ENCODE results near the gene DDX41. TPM values are rescaled to one million over a fixed set of nuclear protein-coding genes. Genes with fewer than 3 reads are reported as not detected.
A peak's percentile ranks its signal among the peaks of the same experiment; 100 is the strongest.

Gene DDX41
- total RNA-seq, 1 experiment from 2014 or later, result 137 TPM

DNA sequence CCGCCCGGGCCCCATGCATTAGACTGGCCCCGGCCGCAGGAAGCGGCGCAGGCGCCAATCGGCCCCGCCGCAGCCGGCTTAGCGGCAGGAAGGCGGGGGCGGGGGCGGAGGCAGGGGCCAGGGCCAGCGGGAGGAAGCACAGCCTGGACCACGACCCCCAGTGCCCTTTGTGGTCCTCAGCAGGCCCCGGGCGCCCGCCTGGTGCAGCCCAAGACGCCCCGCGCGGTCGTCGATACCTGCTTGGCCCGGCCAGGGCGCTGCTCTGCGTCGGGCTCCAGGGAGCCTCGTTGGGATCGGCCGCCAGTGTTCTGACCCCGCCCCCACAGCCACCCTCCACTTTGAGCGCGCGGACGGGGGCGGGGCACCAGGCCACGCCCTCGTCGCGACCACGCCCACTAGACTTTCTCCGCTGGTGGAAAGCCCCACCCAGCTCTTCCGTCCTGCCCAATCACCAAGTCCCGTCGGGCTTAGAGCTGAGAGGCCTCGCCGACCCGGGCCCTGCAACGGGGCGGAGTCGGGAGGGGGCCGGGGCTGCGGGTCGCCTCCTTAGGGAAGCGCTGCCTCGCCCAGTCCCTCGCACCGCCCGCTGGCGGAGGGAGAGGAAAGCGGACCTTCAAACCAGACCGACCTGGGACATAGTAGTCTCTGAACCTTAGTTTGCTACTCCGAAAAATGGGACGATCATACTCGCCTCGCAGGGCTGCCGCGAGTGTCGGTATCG lies 19.3 kb downstream of the DDX41 start, which contains the start of gene PDLIM7:
PDLIM7 (minus strand) TSS at position 313 of the 721 bp plus-strand sequence. CDS start 1,092 bp downstream, outside the sequence.
- CTCF ChIA-PET, result interaction anchor here (0.6 to 3.0 kb wide), 13 partner anchors 10 to 188 kb away, joined by 3 to 29 read pairs (median 6); no protein-coding TSS in a partner anchor
- DNase-seq, result peak; percentile 97 to 98
- H3K27me3 Mint-ChIP-seq (ENCODE audit: insufficient read depth, unreplicated experiment), result peaks cover 11% of the 10 kb centered on the region
- H3K36me3 Mint-ChIP-seq (ENCODE audit: insufficient read depth, unreplicated experiment), result peaks cover 13% of the 10 kb centered on the region
- peak within 1 kb of the TSS; percentile 85 for H3K4me3 ChIP-seq (ENCODE audit: low read depth, low read length)
- H3K4me1 ChIP-seq, result peaks cover 25% of the 10 kb centered on the region
- H3K36me3 ChIP-seq (ENCODE audit: control insufficient read depth, insufficient read depth, low read length), result peaks cover 4% of the 10 kb centered on the region
- peaks cover 27% of the 10 kb centered on the region for H3K4me1 Mint-ChIP-seq (ENCODE audit: low read depth, unreplicated experiment)
- no peaks in the 10 kb centered on the region for H3K9me3 ChIP-seq
- intact Hi-C loops (cut with micrococcal nuclease; ENCODE audit: unreplicated experiment), result loop anchor here (1.0 to 2.0 kb wide), 5 partner anchors 25 to 185 kb away; partner anchors contain the start of gene GRK6
- peak within 1 kb of the TSS; percentile 89 for H3K4me3 Mint-ChIP-seq (ENCODE audit: unreplicated experiment)
- POLR2A ChIA-PET, result interaction anchor here (0.6 to 1.8 kb wide), 15 partner anchors 9 to 410 kb away, joined by 3 to 8 read pairs (median 4); partner anchors contain the start of genes B4GALT7, FGFR4 and GRK6
- no TSS peak for BruUV-seq (replicated peaks)
- H3K27ac Mint-ChIP-seq (ENCODE audit: unreplicated experiment), result peak within 1 kb of the TSS; percentile 63
- H3K9me3 Mint-ChIP-seq (ENCODE audit: unreplicated experiment), result no peaks in the 10 kb centered on the region
- no peaks in the 10 kb centered on the region for H3K27me3 ChIP-seq (replicated peaks; ENCODE audit: control insufficient read depth, insufficient read depth, low read length)
- TF ChIP-seq, protein P1, sequence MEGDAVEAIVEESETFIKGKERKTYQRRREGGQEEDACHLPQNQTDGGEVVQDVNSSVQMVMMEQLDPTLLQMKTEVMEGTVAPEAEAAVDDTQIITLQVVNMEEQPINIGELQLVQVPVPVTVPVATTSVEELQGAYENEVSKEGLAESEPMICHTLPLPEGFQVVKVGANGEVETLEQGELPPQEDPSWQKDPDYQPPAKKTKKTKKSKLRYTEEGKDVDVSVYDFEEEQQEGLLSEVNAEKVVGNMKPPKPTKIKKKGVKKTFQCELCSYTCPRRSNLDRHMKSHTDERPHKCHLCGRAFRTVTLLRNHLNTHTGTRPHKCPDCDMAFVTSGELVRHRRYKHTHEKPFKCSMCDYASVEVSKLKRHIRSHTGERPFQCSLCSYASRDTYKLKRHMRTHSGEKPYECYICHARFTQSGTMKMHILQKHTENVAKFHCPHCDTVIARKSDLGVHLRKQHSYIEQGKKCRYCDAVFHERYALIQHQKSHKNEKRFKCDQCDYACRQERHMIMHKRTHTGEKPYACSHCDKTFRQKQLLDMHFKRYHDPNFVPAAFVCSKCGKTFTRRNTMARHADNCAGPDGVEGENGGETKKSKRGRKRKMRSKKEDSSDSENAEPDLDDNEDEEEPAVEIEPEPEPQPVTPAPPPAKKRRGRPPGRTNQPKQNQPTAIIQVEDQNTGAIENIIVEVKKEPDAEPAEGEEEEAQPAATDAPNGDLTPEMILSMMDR (IDR thresholded peaks at IDR 0.05; ENCODE audit: insufficient read depth in 1 of 2, low read depth in 1 of 2, low read length in 1 of 2, severe bottlenecking in 1 of 2, unreplicated experiment in 1 of 2), result peak in 1 of 2 experiments; percentile 26

DNA sequence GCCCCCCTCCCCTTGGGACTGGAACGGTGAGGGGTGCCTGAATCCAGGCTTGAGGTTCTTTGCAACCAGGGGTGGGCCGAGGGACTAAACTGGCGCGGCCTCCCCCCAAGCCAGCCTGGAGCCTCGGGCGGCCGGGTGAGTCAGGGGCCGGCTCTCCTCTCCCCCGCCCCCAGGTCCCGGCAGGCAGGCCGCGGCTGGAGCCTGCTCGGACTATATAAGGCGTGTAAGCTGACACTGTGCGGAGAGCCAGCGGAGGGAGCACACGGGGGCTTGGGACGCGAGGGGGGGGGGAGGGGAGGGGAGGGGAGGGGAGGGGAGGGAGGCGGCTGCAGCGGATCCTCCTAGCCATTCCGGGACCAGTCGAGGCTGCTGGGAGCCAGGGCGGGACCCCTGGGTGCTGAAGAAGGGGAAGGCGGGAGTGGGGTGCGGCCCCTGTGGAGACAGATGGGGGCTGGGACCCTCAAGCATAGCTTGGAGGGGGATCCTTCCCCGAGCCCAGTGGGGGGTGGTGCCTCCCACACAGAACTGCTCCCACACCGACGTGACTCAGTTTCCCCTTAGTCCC lies 20.0 kb downstream of the DDX41 start:
- Histone ChIP-seq H3K4me3 (ENCODE audit: low read depth, low read length) (peak overlapping the region; percentile 85), H3K27me3 (replicated peaks; ENCODE audit: control insufficient read depth, insufficient read depth, low read length) (no peaks in the 10 kb centered on the region), H3K9me3 (no peaks in the 10 kb centered on the region), H3K4me1 (peaks cover 25% of the 10 kb centered on the region), H3K36me3 (ENCODE audit: control insufficient read depth, insufficient read depth, low read length) (peaks cover 4% of the 10 kb centered on the region)
- ChIA-PET POLR2A (interaction anchor here (0.7 to 1.8 kb wide), 14 partner anchors 11 to 410 kb away, joined by 3 to 8 read pairs (median 4); partner anchors contain the start of genes B4GALT7, FGFR4, GRK6 and LMAN2), CTCF (interaction anchor here (0.7 to 3.0 kb wide), 13 partner anchors 11 to 187 kb away, joined by 3 to 29 read pairs (median 6); partner anchors contain the start of gene DBN1)
- Mint-ChIP-seq H3K9me3 (ENCODE audit: unreplicated experiment) (no peaks in the 10 kb centered on the region), H3K36me3 (ENCODE audit: insufficient read depth, unreplicated experiment) (peaks cover 18% of the 10 kb centered on the region), H3K27ac (ENCODE audit: unreplicated experiment) (peak overlapping the region; percentile 59), H3K4me1 (ENCODE audit: low read depth, unreplicated experiment) (peaks cover 27% of the 10 kb centered on the region), H3K27me3 (ENCODE audit: insufficient read depth, unreplicated experiment) (peaks cover 11% of the 10 kb centered on the region), H3K4me3 (ENCODE audit: unreplicated experiment) (peak overlapping the region; percentile 89)
- TF ChIP-seq, protein P1 (IDR thresholded peaks at IDR 0.05; ENCODE audit: insufficient read depth in 1 of 2, low read depth in 1 of 2, low read length in 1 of 2, severe bottlenecking in 1 of 2, unreplicated experiment in 1 of 2), result no peak
- intact Hi-C loops (cut with micrococcal nuclease; ENCODE audit: unreplicated experiment), result loop anchor here (1.0 to 2.0 kb wide), 5 partner anchors 25 to 184 kb away; partner anchors contain the start of gene GRK6
- DNase-seq, result peak; percentile 83 to 85
- no TSS peak for BruUV-seq (replicated peaks)

All from Caco-2 (cell line).